Endothelial cell of coronary artery (primary cell): ENCODE results near the gene CNST. TPM values are rescaled to one million over a fixed set of nuclear protein-coding genes. Genes with fewer than 3 reads are reported as not detected.

Source experiments
- total RNA-seq: library from RNA; depleted of rRNA; stranded (reverse); fragments of >200 nt; gene quantifications from 2 replicates; pipeline ENCODE4 v1.2.3, GENCODE V29; 2014

Gene CNST, protein sequence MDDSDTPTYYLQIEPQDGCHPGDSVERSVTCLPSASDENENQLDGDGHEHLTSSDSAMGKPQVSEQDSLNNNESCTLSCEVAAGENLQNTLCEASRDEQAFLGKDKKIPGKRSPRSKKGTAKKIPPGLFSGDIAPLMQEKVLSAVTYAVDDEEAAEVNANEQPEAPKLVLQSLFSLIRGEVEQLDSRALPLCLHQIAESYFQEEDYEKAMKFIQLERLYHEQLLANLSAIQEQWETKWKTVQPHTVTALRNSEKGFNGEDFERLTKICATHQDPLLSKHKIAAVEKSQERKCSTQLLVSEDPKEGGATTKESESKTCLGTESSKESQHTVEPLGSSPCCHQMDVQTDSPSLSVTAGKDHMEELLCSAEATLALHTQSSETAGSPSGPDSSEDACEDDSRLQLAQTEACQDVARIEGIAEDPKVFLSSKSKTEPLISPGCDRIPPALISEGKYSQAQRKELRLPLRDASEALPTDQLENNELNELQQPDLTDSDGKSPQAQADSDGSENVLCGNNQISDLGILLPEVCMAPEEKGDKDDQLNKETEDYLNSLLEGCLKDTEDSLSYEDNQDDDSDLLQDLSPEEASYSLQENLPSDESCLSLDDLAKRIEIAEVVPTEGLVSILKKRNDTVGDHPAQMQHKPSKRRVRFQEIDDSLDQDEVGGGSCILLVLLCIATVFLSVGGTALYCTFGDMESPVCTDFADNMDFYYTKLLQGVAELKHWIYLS
- 10.6 and 14.3 TPM in 2 replicates for total RNA-seq

GRCh38 chr1:246566128-246566812 lies at the start of gene CNST, which contains the start of gene TFB2M:
CNST (plus strand) TSS chr1:246566456; CDS start chr1:246591563, 25,107 bp downstream.
TFB2M (minus strand) TSS chr1:246566261; CDS start chr1:246566138, 123 bp downstream.

Other genes starting within 250 kb of the CNST start
- 27.9 and 36.6 TPM in 2 replicates for gene SMYD3, start 59.2 kb upstream of the CNST start, total RNA-seq
- gene TFB2M, start 195 bp upstream of the CNST start, total RNA-seq = 12.8 and 17.9 TPM in 2 replicates
- 53.5 and 56.2 TPM in 2 replicates for gene SCCPDH, start 158.0 kb downstream of the CNST start, total RNA-seq